ENCODE measurements around the gene C6orf52.
A peak's percentile ranks its signal among the peaks of the same experiment; 100 is the strongest.

C6orf52 gene

GRCh38 chr6:10694302-10695085 is at the start of gene C6orf52, which contains the start of gene PAK1IP1:
Gene C6orf52 (minus strand): TSS chr6:10694616. CDS start chr6:10687550, 7,066 bp downstream.
Gene PAK1IP1 (plus strand): TSS chr6:10694972. CDS start chr6:10694986, 14 bp downstream.
- TF ChIP-seq TAF1 (IDR thresholded peaks at IDR 0.05; ENCODE audit: low read depth), result peak; percentile 77
- TF ChIP-seq, protein P1, sequence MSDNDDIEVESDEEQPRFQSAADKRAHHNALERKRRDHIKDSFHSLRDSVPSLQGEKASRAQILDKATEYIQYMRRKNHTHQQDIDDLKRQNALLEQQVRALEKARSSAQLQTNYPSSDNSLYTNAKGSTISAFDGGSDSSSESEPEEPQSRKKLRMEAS (IDR thresholded peaks at IDR 0.05), result peak; percentile 98
- TF ChIP-seq CEBPB (IDR thresholded peaks at IDR 0.05), result no peak
- TF ChIP-seq CREB1 (IDR thresholded peaks at IDR 0.05; ENCODE audit: low read depth), result peak; percentile 97
- TF ChIP-seq USF1 (IDR thresholded peaks at IDR 0.05), result peak; percentile 86
- TF ChIP-seq EP300 (IDR thresholded peaks at IDR 0.05; ENCODE audit: borderline replicate concordance), result no peak
- peak; percentile 65; the same call in 1 of the 2 replicates for TF ChIP-seq TCF12 (IDR thresholded peaks at IDR 0.05; ENCODE audit: low read depth)
- no peak for TF ChIP-seq NFIC (IDR thresholded peaks at IDR 0.05)
- TF ChIP-seq TEAD4 (IDR thresholded peaks at IDR 0.05), result no peak
- TF ChIP-seq FOXM1 (IDR thresholded peaks at IDR 0.05; ENCODE audit: borderline replicate concordance, low read depth), result 0 out of 2 replicates have a peak, but pooled peaks have one; percentile 39
- peak; percentile 12; the same call in 1 of the 2 replicates for TF ChIP-seq YY1 (IDR thresholded peaks at IDR 0.05; ENCODE audit: low read depth)
- TF ChIP-seq REST (IDR thresholded peaks at IDR 0.05; ENCODE audit: low read depth), result peak; percentile 6; the same call in 1 of the 2 replicates

DNA sequence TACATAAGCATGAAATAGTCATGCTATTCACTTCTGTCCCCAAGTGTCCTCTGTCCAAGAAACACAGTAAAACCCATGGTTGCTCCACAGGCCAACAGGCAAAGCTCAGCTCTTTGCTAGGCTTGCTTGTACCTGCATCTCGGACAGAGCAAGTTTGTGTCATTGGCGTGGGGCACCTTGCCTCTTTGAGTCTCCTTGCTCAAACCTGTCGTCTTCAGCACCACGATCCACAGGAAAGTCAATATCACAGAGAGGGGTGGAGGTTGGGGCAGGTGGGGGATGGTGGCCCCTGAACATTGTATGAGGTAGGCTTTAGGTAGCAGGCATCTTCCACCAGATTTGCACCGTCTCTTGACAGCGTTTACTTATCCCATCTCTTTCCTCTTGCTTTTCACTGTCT is 49.1 kb upstream of the C6orf52 start:
- TF ChIP-seq REST (IDR thresholded peaks at IDR 0.05; ENCODE audit: low read depth) (peak; percentile 51; the same call in 1 of the 2 replicates), RAD21 (IDR thresholded peaks at IDR 0.05; ENCODE audit: low read depth) (no peak), CEBPB (IDR thresholded peaks at IDR 0.05) (no peak), NFIC (IDR thresholded peaks at IDR 0.05) (no peak)
- TF ChIP-seq, protein P1 (IDR thresholded peaks at IDR 0.05), result no peak

GRCh38 chr6:10742251-10742650 is 47.8 kb upstream of the C6orf52 start:
- TF ChIP-seq ZBTB7A (IDR thresholded peaks at IDR 0.05; ENCODE audit: low read depth), result no peak
- TF ChIP-seq YY1 (IDR thresholded peaks at IDR 0.05; ENCODE audit: low read depth), result no peak
- TF ChIP-seq TAF1 (IDR thresholded peaks at IDR 0.05; ENCODE audit: low read depth), result no peak
- no peak for TF ChIP-seq NFIC (IDR thresholded peaks at IDR 0.05)
- no peak for TF ChIP-seq TCF12 (IDR thresholded peaks at IDR 0.05; ENCODE audit: low read depth)
- TF ChIP-seq, protein P1 (IDR thresholded peaks at IDR 0.05), result no peak
- no peak for TF ChIP-seq EP300 (IDR thresholded peaks at IDR 0.05; ENCODE audit: borderline replicate concordance)
- no peak for TF ChIP-seq TEAD4 (IDR thresholded peaks at IDR 0.05)
- no peak for TF ChIP-seq CEBPB (IDR thresholded peaks at IDR 0.05)
- no peak for TF ChIP-seq FOXM1 (IDR thresholded peaks at IDR 0.05; ENCODE audit: borderline replicate concordance, low read depth)
- TF ChIP-seq REST (IDR thresholded peaks at IDR 0.05; ENCODE audit: low read depth), result no peak
- TF ChIP-seq USF1 (IDR thresholded peaks at IDR 0.05), result no peak
- TF ChIP-seq RAD21 (IDR thresholded peaks at IDR 0.05; ENCODE audit: low read depth), result no peak
- TF ChIP-seq CREB1 (IDR thresholded peaks at IDR 0.05; ENCODE audit: low read depth), result no peak

GRCh38 chr6:10740061-10740460 is 45.6 kb upstream of the C6orf52 start:
- TF ChIP-seq EP300 (IDR thresholded peaks at IDR 0.05; ENCODE audit: borderline replicate concordance) (no peak), CREB1 (IDR thresholded peaks at IDR 0.05; ENCODE audit: low read depth) (no peak), CEBPB (IDR thresholded peaks at IDR 0.05) (no peak), ZBTB7A (IDR thresholded peaks at IDR 0.05; ENCODE audit: low read depth) (no peak), USF1 (IDR thresholded peaks at IDR 0.05) (no peak)
- TF ChIP-seq, protein P1 (IDR thresholded peaks at IDR 0.05), result no peak

Measured in Ishikawa (cell line).